ENCODE data around the gene CCL13. TPM values are rescaled to one million over a fixed set of nuclear protein-coding genes. Genes with fewer than 3 reads are reported as not detected.

Gene CCL13
- total and polyA plus RNA-seq, 2 of the 8 experiments (the other 6 are each of a cell fraction or from before 2014, with no cell fraction given): not detected

DNA sequence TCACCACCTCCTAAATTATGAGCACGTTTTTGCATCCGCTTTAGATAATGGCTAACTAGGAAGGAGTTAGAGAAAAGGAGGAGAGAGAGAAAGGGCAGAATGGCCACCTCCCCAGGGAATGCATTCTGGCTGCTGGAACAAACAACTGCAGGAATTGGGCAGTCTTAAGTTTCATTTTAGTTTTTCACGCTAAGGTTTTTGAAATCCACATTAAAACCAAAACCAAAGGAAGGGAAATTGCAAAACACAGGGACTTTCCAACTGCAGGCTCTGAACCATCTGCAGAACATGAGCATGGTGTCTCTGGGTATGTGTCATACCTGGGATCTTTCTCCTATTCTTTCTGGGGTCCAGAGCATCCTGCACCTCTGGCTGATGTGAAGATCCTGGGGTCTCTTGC, 49.2 kb upstream of the CCL13 start (continued):
- TF ChIP-seq YY1 (IDR thresholded peaks at IDR 0.05; ENCODE audit: low read depth, low read length) (no peak), CHD1 (IDR thresholded peaks at IDR 0.05; ENCODE audit: low read depth, low read length) (no peak)

GRCh38 chr17:34308371-34308770, 47.9 kb upstream of the CCL13 start:
- no peak overlapping the region for H3K56ac ChIP-seq (replicated peaks; ENCODE audit: insufficient read length, low read depth, low read length)
- no peak for FAIRE-seq
- no peaks in the 10 kb centered on the region for H3K27me3 ChIP-seq (replicated peaks in 1 of 4; ENCODE audit: control insufficient read depth in 3 of 4, extremely low read depth in 1 of 4, insufficient read depth in 3 of 4, low read length in 3 of 4)
- ChIA-PET CTCF (ENCODE audit: partially characterized antibody) (interaction anchor here (1.0 to 13.3 kb wide), 4 partner anchors 10 to 106 kb away, joined by 3 to 210 read pairs (median 76); partner anchors contain the start of genes CCL1, CCL13 and CCL8), POLR2A (ENCODE audit: partially characterized antibody) (no interaction called here)
- TF ChIP-seq TCF12 (IDR thresholded peaks at IDR 0.05; ENCODE audit: low read depth, low read length) (no peak), CEBPB (IDR thresholded peaks at IDR 0.05; ENCODE audit: low read depth, low read length) (no peak), RNF2 (IDR thresholded peaks at IDR 0.05; ENCODE audit: borderline replicate concordance, low read depth, low read length, missing control alignments, poor library complexity, severe bottlenecking) (no peak), SRF (IDR thresholded peaks at IDR 0.05; ENCODE audit: low read depth, low read length) (no peak)
- DNase-seq (ENCODE audit: low read depth in 1 of 2, low spot score in 2 of 2): no peak
- no peak overlapping the region for H3K18ac ChIP-seq (ENCODE audit: extremely low read depth, low read length)
- no peak overlapping the region for H4K8ac ChIP-seq (ENCODE audit: extremely low read depth, insufficient read depth, low read length)
- no peak overlapping the region for H2BK20ac ChIP-seq (ENCODE audit: low read length)
- no peaks in the 10 kb centered on the region for H3K23me2 ChIP-seq (ENCODE audit: low read depth, low read length)
- no peak overlapping the region for H2BK12ac ChIP-seq (ENCODE audit: low read depth, low read length)
- H4K91ac ChIP-seq (replicated peaks; ENCODE audit: insufficient read length, low read length): no peak overlapping the region
- no peak overlapping the region for H4K5ac ChIP-seq (ENCODE audit: insufficient read length, low read depth, low read length)
- H3K27ac ChIP-seq (ENCODE audit: low read depth, low read length): no peak overlapping the region
- H3K4me1 ChIP-seq (replicated peaks in 1 of 4; ENCODE audit: control insufficient read depth in 3 of 4, insufficient read depth in 4 of 4, low read length in 3 of 4): no peaks in the 10 kb centered on the region
- no peaks in the 10 kb centered on the region for H3K79me1 ChIP-seq (ENCODE audit: low read depth, low read length)
- no peak overlapping the region for H2AK5ac ChIP-seq (ENCODE audit: low read depth, low read length)
- H2BK120ac ChIP-seq (replicated peaks; ENCODE audit: low read depth, low read length): no peak overlapping the region
- H3K36me3 ChIP-seq (ENCODE audit: control insufficient read depth in 2 of 4, insufficient read depth in 4 of 4, low read length in 3 of 4): no peaks in the 10 kb centered on the region
- H3K23ac ChIP-seq (ENCODE audit: insufficient read length): no peak overlapping the region
- no peak overlapping the region for H3K9ac ChIP-seq (replicated peaks in 1 of 4; ENCODE audit: extremely low read depth in 1 of 4, low read depth in 3 of 4, low read length in 3 of 4)
- H3K4ac ChIP-seq (replicated peaks; ENCODE audit: insufficient read length, low read depth, low read length): no peak overlapping the region
- H3K14ac ChIP-seq (ENCODE audit: insufficient read length): no peak overlapping the region
- H3K4me3 ChIP-seq (ENCODE audit: extremely low read depth in 1 of 4, insufficient read depth in 2 of 4, low read depth in 3 of 4, low read length in 4 of 4): no peak overlapping the region
- no peaks in the 10 kb centered on the region for H4K20me1 ChIP-seq (replicated peaks in 1 of 2; ENCODE audit: control insufficient read depth in 1 of 2, insufficient read depth in 2 of 2, low read length in 2 of 2)
- H2BK15ac ChIP-seq (ENCODE audit: low read length): no peak overlapping the region
- H2BK5ac ChIP-seq (ENCODE audit: low read depth, low read length): no peak overlapping the region
- H3K9me3 ChIP-seq (ENCODE audit: insufficient read depth in 2 of 2, low read depth in 1 of 2, low read length in 1 of 2): no peaks in the 10 kb centered on the region
- H3K4me2 ChIP-seq (ENCODE audit: insufficient read depth in 1 of 2, low read depth in 2 of 2, low read length in 2 of 2): no peak overlapping the region
- H2AFZ ChIP-seq (ENCODE audit: low read length): no peak overlapping the region
- H3K79me2 ChIP-seq (ENCODE audit: control insufficient read depth in 1 of 2, insufficient read depth in 2 of 2, low read length in 2 of 2): no peaks in the 10 kb centered on the region
